Neural progenitor cell (in vitro differentiated cells): ENCODE results near the gene MPL. TPM values are rescaled to one million over a fixed set of nuclear protein-coding genes. Genes with fewer than 3 reads are reported as not detected.
A peak's percentile ranks its signal among the peaks of the same experiment; 100 is the strongest.
"Not testable (repeated sequence)": the region's sequence is repeated elsewhere in the genome, so short reads cannot be mapped to it uniquely, and the experiment has no call there.

Experiments
- DNase-seq: peaks from one replicate; pipeline ENCODE4 v3.0.0-alpha.2; 2016; ENCODE audit warnings: low spot score
- H2AFZ ChIP-seq: fragments of 200-600 bp; sonication (generic); replicated peaks from 2 replicates; pipeline ENCODE4 v1.6.1; 2016; ENCODE audit warnings: antibody characterized with exemption
- H3F3A ChIP-seq: fragments of 200-600 bp; sonication (generic); 2 replicates; pipeline ENCODE4 v1.6.1; 2016; ENCODE audit warnings: antibody characterized with exemption, low read depth
- H3K27ac ChIP-seq: fragments of 200-600 bp; sonication (generic); 2 replicates; pipeline ENCODE4 v1.5.1; 2016; ENCODE audit warnings: mild to moderate bottlenecking
- H3K27me3 ChIP-seq: fragments of 200-600 bp; sonication (generic); 2 replicates; pipeline ENCODE4 v1.6.1; 2016; ENCODE audit warnings: mild to moderate bottlenecking, moderate library complexity
- H3K36me3 ChIP-seq: fragments of 200-600 bp; sonication (generic); 2 replicates; pipeline ENCODE4 v1.5.1; 2016
- H3K4me1 ChIP-seq: fragments of 200-600 bp; sonication (generic); 2 replicates; pipeline ENCODE4 v1.6.1; 2016; ENCODE audit warnings: mixed run types
- H3K4me2 ChIP-seq: fragments of 200-600 bp; sonication (generic); 2 replicates; pipeline ENCODE4 v1.6.1; 2016
- H3K4me3 ChIP-seq: fragments of 200-600 bp; sonication (generic); 2 replicates; pipeline ENCODE4 v1.5.1; 2016
- H3K79me2 ChIP-seq: fragments of 200-600 bp; sonication (generic); 2 replicates; pipeline ENCODE4 v1.6.1; 2016; ENCODE audit warnings: low read depth
- H3K9ac ChIP-seq: fragments of 200-600 bp; sonication (generic); 2 replicates; pipeline ENCODE4 v1.6.1; 2016
- H3K9me3 ChIP-seq: fragments of 200-600 bp; sonication (generic); 2 replicates; pipeline ENCODE4 v1.5.1; 2016; ENCODE audit warnings: low read depth
- H4K20me1 ChIP-seq: fragments of 200-600 bp; sonication (generic); 2 replicates; pipeline ENCODE4 v1.6.1; 2016; ENCODE audit warnings: low read depth
- H3K27ac Mint-ChIP-seq: 3 replicates; pipeline ENCODE4 v1.8.0; 2021; ENCODE audit warnings: mixed read lengths
- H3K27me3 Mint-ChIP-seq: 2 replicates; pipeline ENCODE4 v1.8.0; 2022; ENCODE audit warnings: low read depth, mild to moderate bottlenecking, inconsistent platforms, moderate library complexity, mixed read lengths; ENCODE audit not compliant: insufficient read depth
- H3K36me3 Mint-ChIP-seq: 3 replicates; pipeline ENCODE4 v1.8.0; 2021; ENCODE audit warnings: mixed read lengths
- H3K4me1 Mint-ChIP-seq: 3 replicates; pipeline ENCODE4 v1.8.0; 2021; ENCODE audit warnings: mixed read lengths
- H3K4me3 Mint-ChIP-seq: 3 replicates; pipeline ENCODE4 v1.8.0; 2021; ENCODE audit warnings: mild to moderate bottlenecking, moderate library complexity, mixed read lengths
- H3K9me3 Mint-ChIP-seq: 3 replicates; pipeline ENCODE4 v1.8.0; 2020; ENCODE audit warnings: mixed read lengths
- CTCF ChIP-seq: fragments of 200-600 bp; sonication (generic); IDR thresholded peaks from 2 replicates; pipeline ENCODE4 v1.5.1; 2017; ENCODE audit warnings: antibody characterized with exemption, mild to moderate bottlenecking
- EZH2 ChIP-seq: fragments of 200-600 bp; sonication (generic); IDR thresholded peaks from 2 replicates; pipeline ENCODE4 v1.6.1; 2017; ENCODE audit warnings: antibody characterized with exemption, mild to moderate bottlenecking, moderate library complexity
- EZH2phosphoT487 ChIP-seq: fragments of 200-600 bp; sonication (generic); IDR thresholded peaks from 2 replicates; pipeline ENCODE4 v1.6.1; 2017; ENCODE audit warnings: antibody characterized with exemption
- total RNA-seq: library from RNA; depleted of rRNA; stranded (reverse); fragments of >200 nt; gene quantifications from 2 replicates; pipeline ENCODE4 v1.2.3, GENCODE V29; 2015; ENCODE audit warnings: low replicate concordance

MPL gene
- total RNA-seq, 1 donor from 2014 or later: not detected

DNA sequence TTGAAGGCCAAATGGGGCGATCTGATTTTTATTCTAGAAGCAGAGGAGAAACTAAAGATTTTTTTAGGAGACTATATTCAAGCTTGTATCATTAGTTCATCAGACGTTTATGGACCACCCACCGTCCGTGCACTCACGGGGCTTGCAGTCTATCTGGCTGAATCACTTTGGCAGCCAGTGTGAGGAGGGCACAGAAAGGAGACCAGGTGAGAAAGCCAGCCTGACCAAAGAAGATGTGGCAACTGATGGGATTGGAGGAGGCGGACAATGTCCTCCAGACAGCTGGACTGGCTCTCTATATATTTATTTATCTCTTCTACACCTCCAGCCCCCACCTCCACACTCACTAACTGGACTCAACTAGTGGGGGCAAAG lies 31.0 kb downstream of the MPL start:
- Histone ChIP-seq H3K4me1 (peaks cover 22% of the 10 kb centered on the region), H3K27ac (peak overlapping the region; percentile 85), H3K27me3 (no peaks in the 10 kb centered on the region), H3K79me2 (peaks cover 5% of the 10 kb centered on the region), H3K4me2 (peak overlapping the region; percentile 96), H3K9me3 (no peaks in the 10 kb centered on the region), H2AFZ (no peak overlapping the region), H3K4me3 (peak overlapping the region; percentile 74), H3K36me3 (no peaks in the 10 kb centered on the region), H3K9ac (no peak overlapping the region), H4K20me1 (peaks cover 6% of the 10 kb centered on the region), H3F3A (peaks cover 14% of the 10 kb centered on the region)
- Mint-ChIP-seq H3K4me3 (peak overlapping the region; percentile 85), H3K27ac (peak overlapping the region; percentile 80), H3K4me1 (peaks cover 14% of the 10 kb centered on the region), H3K36me3 (peaks cover 19% of the 10 kb centered on the region), H3K9me3 (no peaks in the 10 kb centered on the region), H3K27me3 (peaks cover 4% of the 10 kb centered on the region)
- no peak for DNase-seq
- TF ChIP-seq EZH2phosphoT487 (no peak), CTCF (no peak), EZH2 (no peak)

DNA sequence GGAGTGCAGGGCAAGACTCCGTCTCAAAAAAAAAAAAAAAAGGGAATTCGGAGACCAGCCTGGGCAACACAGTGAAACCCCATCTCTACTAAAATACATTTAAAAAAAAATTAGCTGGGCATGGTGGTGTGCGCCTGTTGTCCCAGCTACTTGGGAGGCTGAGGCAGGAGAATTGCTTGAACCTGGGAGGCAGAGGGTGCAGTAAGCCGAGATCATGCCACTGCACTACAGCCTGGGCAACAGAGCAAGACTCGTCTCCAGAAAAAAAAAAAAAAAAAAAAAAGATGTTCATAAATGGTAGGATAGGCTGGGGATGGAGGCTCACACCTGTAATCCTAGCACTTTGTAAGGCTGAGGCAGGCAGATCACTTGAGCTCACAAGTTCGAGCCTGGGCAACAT lies 32.2 kb downstream of the MPL start:
- H3K4me3 ChIP-seq, H3K27ac Mint-ChIP-seq, H3K9me3 ChIP-seq, H3K27me3 ChIP-seq, H3K27me3 Mint-ChIP-seq, H3K9me3 Mint-ChIP-seq, DNase-seq, H3K4me2 ChIP-seq, H3K27ac ChIP-seq, H3K4me3 Mint-ChIP-seq, H3K9ac ChIP-seq, H3K36me3 ChIP-seq, H4K20me1 ChIP-seq, H3K36me3 Mint-ChIP-seq, H3K79me2 ChIP-seq, H2AFZ ChIP-seq: not testable (repeated sequence)
- Histone ChIP-seq H3K4me1 (peaks cover 22% of the 10 kb centered on the region), H3F3A (peaks cover 10% of the 10 kb centered on the region)
- H3K4me1 Mint-ChIP-seq: peaks cover 14% of the 10 kb centered on the region

DNA sequence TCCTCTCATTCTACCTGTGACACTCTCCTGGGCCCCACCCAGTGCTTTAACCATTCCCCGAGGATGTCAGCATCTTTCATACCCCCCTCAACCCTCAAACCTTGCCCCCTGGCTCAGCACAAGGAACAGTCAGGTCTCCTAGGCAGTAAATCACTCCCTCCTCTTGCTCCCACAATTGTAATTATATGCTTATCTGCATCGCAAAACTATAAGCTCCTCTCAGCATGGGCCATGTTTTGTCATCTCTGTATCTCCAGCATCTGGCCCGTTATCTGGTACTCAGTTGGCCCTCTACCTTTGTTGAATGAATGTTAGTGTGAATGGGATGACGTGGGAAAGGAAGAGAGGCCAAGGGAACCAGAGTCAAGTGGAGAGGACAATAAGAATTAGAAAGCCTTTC lies 32.9 kb downstream of the MPL start:
- H3K9me3 ChIP-seq: no peaks in the 10 kb centered on the region
- no peak overlapping the region for H2AFZ ChIP-seq
- no peak overlapping the region for H3K4me3 ChIP-seq
- no peak overlapping the region for H3K4me2 ChIP-seq
- peaks cover 22% of the 10 kb centered on the region for H3K4me1 ChIP-seq
- peaks cover 14% of the 10 kb centered on the region for H3K4me1 Mint-ChIP-seq
- no peak for TF ChIP-seq EZH2
- no peak for TF ChIP-seq EZH2phosphoT487
- TF ChIP-seq CTCF: no peak
- H3K27ac ChIP-seq: no peak overlapping the region
- H3K9ac ChIP-seq: no peak overlapping the region
- H4K20me1 ChIP-seq: peaks cover 6% of the 10 kb centered on the region
- H3K36me3 ChIP-seq: no peaks in the 10 kb centered on the region
- H3K36me3 Mint-ChIP-seq: peaks cover 7% of the 10 kb centered on the region
- peaks cover 10% of the 10 kb centered on the region for H3F3A ChIP-seq
- H3K27me3 Mint-ChIP-seq: peaks cover 1% of the 10 kb centered on the region
- no peak overlapping the region for H3K4me3 Mint-ChIP-seq
- no peak overlapping the region for H3K27ac Mint-ChIP-seq
- DNase-seq: no peak
- peaks cover 5% of the 10 kb centered on the region for H3K79me2 ChIP-seq
- no peaks in the 10 kb centered on the region for H3K27me3 ChIP-seq
- no peaks in the 10 kb centered on the region for H3K9me3 Mint-ChIP-seq

DNA sequence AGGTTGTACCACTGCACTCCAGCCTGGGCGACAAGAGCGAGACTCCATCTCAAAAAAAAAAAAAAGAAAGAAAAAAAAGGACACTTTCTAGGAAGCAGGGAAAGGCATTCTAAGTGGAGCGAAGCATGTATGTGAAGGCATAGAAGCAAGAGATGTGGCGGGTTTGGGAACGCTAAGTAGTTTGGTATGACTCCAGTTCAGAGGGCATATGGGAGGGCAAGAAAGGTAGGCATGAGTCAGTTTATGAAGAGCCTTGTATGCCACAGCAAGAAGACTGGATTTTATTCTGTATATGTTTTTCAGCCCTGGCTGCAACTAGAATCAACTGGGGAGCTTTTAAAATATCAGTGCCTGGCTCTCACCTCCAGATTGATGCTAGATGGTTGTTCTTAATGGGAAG lies 34.6 kb downstream of the MPL start:
- H3K4me3 ChIP-seq: no peak overlapping the region
- H3K27me3 ChIP-seq: no peaks in the 10 kb centered on the region
- peaks cover 8% of the 10 kb centered on the region for H3K4me1 ChIP-seq
- no peak for DNase-seq
- H3K27ac Mint-ChIP-seq: no peak overlapping the region
- peaks cover 12% of the 10 kb centered on the region for H3K4me1 Mint-ChIP-seq
- H3K36me3 ChIP-seq: no peaks in the 10 kb centered on the region
- H3K9ac ChIP-seq: no peak overlapping the region
- no peaks in the 10 kb centered on the region for H3K9me3 Mint-ChIP-seq
- H3K36me3 Mint-ChIP-seq: peaks cover 2% of the 10 kb centered on the region
- TF ChIP-seq EZH2phosphoT487 (no peak), EZH2 (no peak), CTCF (no peak)
- H3F3A ChIP-seq: peaks cover 10% of the 10 kb centered on the region
- no peaks in the 10 kb centered on the region for H3K9me3 ChIP-seq
- H3K27ac ChIP-seq: no peak overlapping the region
- no peaks in the 10 kb centered on the region for H4K20me1 ChIP-seq
- no peaks in the 10 kb centered on the region for H3K27me3 Mint-ChIP-seq
- no peak overlapping the region for H3K4me2 ChIP-seq
- H2AFZ ChIP-seq: no peak overlapping the region
- no peak overlapping the region for H3K4me3 Mint-ChIP-seq
- peaks cover 2% of the 10 kb centered on the region for H3K79me2 ChIP-seq
